CD4-positive, alpha-beta T cell treated with Interleukin-15 for 1 hour (primary cell): ENCODE measurements around the gene SHPK.

ENCODE experiments used
- DNase-seq: peaks from one replicate; pipeline ENCODE4 v3.0.0-alpha.2; 2020

The SHPK gene

GRCh38 chr17:3636154-3636907 lies at the start of gene SHPK, which contains the start of gene CTNS:
SHPK (minus strand) TSS chr17:3636250; CDS start chr17:3636219, 31 bp downstream.
CTNS (plus strand) TSS chr17:3636760; CDS start chr17:3640207, 3,447 bp downstream.
- peak; percentile 95 for DNase-seq

GRCh38 chr17:3685174-3685573 lies 49.1 kb upstream of the SHPK start:
- no peak for DNase-seq

GRCh38 chr17:3683054-3683511 lies 47.0 kb upstream of the SHPK start:
- DNase-seq, result peak; percentile 56

GRCh38 chr17:3682033-3682432 lies 46.0 kb upstream of the SHPK start:
- no peak for DNase-seq

GRCh38 chr17:3681565-3681964 lies 45.5 kb upstream of the SHPK start:
- DNase-seq, result no peak

GRCh38 chr17:3681057-3681456 lies 45.0 kb upstream of the SHPK start:
- no peak for DNase-seq

- no peak for DNase-seq
Measured at GRCh38 chr17:3679531-3680126, 43.6 kb upstream of the SHPK start.

GRCh38 chr17:3678821-3679530 lies 42.9 kb upstream of the SHPK start:
- no peak for DNase-seq

- DNase-seq, result no peak
Measured at GRCh38 chr17:3678095-3678820, 42.2 kb upstream of the SHPK start.

GRCh38 chr17:3675886-3676285 lies 39.8 kb upstream of the SHPK start:
- no peak for DNase-seq

- DNase-seq, result no peak
Measured at GRCh38 chr17:3672571-3672970, 36.5 kb upstream of the SHPK start.

GRCh38 chr17:3669548-3669947 lies 33.5 kb upstream of the SHPK start:
- no peak for DNase-seq

- no peak for DNase-seq
Measured at GRCh38 chr17:3669085-3669347, 33.0 kb upstream of the SHPK start.

GRCh38 chr17:3668279-3669084 lies 32.4 kb upstream of the SHPK start, which contains the start of the genes EMC6 and TAX1BP3:
EMC6 (plus strand) TSS chr17:3668812; CDS start chr17:3669147, 335 bp downstream.
TAX1BP3 (minus strand) TSS chr17:3668578; CDS start chr17:3668526, 52 bp downstream.
- DNase-seq, result peak; percentile 97

GRCh38 chr17:3667366-3668278 lies 31.6 kb upstream of the SHPK start:
- no peak for DNase-seq

GRCh38 chr17:3666516-3666915 lies 30.5 kb upstream of the SHPK start:
- DNase-seq, result no peak

- DNase-seq, result no peak
Measured at GRCh38 chr17:3665834-3666233, 29.8 kb upstream of the SHPK start.

- no peak for DNase-seq
Measured at GRCh38 chr17:3663102-3664011, 27.3 kb upstream of the SHPK start.

- no peak for DNase-seq
Measured at GRCh38 chr17:3660311-3660891, 24.4 kb upstream of the SHPK start.
